Measurements from ENCODE around the gene SHH.

SHH gene

GRCh38 chr7:155786491-155786890, 25.8 kb downstream of the SHH start:
- ChIA-PET CTCF (interaction anchor here (0.6 to 0.7 kb wide), 3 partner anchors 92 to 643 kb away, joined by 3 to 5 read pairs (median 3); no protein-coding TSS in a partner anchor), POLR2A (no interaction called here)
- no peaks in the 10 kb centered on the region for H3K9me3 ChIP-seq (ENCODE audit: control insufficient read depth, insufficient read depth, low read depth, low read length)
- no peaks in the 10 kb centered on the region for H3K4me1 ChIP-seq (ENCODE audit: control insufficient read depth, insufficient read depth, low read length)
- H3K36me3 ChIP-seq (ENCODE audit: control insufficient read depth in 2 of 2, insufficient read depth in 1 of 2, low read length in 2 of 2), result peaks cover 0 to 28% of the 10 kb centered on the region in 2 experiments; a peak in 1 of 3 replicates
- no peak overlapping the region for H3K27ac ChIP-seq (ENCODE audit: extremely low read depth, low read depth, low read length)
- TF ChIP-seq ZNF335 (tag by site-specific recombination; conservative IDR thresholded peaks at IDR 0.05), result no peak
- no peak for TF ChIP-seq ZNF585B (tag by site-specific recombination; IDR thresholded peaks at IDR 0.05)
- no peak overlapping the region for H3K4me3 ChIP-seq (ENCODE audit: low read depth, low read length)

DNA sequence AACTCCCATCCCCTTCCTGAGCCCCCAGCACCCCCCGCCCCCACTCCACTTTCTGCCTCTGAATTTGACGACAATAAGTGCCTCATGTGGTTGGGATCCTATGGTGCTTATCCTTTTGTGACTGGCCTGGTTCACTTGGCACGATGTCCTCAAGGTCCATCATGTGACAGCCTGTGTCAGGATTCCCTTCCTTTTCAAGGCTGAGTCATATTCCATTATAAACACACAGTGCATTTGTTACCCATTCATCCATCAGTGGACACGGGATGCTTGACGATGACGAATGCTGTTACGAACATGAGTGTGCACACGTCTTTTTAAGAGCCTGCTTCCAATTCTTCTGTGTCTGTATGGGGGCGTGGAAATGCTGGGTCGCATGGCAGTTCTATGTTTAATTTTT, 26.7 kb downstream of the SHH start:
- POLR2A ChIA-PET, result no interaction called here
- CTCF ChIA-PET, result no interaction called here
- Histone ChIP-seq H3K4me1 (ENCODE audit: control insufficient read depth, insufficient read depth, low read length) (no peaks in the 10 kb centered on the region), H3K36me3 (ENCODE audit: control insufficient read depth in 2 of 2, insufficient read depth in 1 of 2, low read length in 2 of 2) (peaks cover 0 to 38% of the 10 kb centered on the region in 2 experiments; a peak in 1 of 3 replicates), H3K27ac (ENCODE audit: extremely low read depth, low read depth, low read length) (no peak overlapping the region), H3K9me3 (ENCODE audit: control insufficient read depth, insufficient read depth, low read depth, low read length) (no peaks in the 10 kb centered on the region), H3K4me3 (ENCODE audit: low read depth, low read length) (no peak overlapping the region)
- TF ChIP-seq ZNF133 (tag by site-specific recombination; IDR thresholded peaks at IDR 0.05) (no peak), OVOL3 (tag by site-specific recombination; IDR thresholded peaks at IDR 0.05) (no peak), ZNF391 (tag by site-specific recombination; IDR thresholded peaks at IDR 0.05; ENCODE audit: borderline replicate concordance, low read depth) (no peak), ZNF146 (tag by site-specific recombination; IDR thresholded peaks at IDR 0.05) (peak; percentile 89), ZNF37A (tag by site-specific recombination; IDR thresholded peaks at IDR 0.05) (no peak)
- TF ChIP-seq, protein P1, sequence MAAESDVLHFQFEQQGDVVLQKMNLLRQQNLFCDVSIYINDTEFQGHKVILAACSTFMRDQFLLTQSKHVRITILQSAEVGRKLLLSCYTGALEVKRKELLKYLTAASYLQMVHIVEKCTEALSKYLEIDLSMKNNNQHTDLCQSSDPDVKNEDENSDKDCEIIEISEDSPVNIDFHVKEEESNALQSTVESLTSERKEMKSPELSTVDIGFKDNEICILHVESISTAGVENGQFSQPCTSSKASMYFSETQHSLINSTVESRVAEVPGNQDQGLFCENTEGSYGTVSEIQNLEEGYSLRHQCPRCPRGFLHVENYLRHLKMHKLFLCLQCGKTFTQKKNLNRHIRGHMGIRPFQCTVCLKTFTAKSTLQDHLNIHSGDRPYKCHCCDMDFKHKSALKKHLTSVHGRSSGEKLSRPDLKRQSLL (tag by site-specific recombination; IDR thresholded peaks at IDR 0.05), result no peak

DNA sequence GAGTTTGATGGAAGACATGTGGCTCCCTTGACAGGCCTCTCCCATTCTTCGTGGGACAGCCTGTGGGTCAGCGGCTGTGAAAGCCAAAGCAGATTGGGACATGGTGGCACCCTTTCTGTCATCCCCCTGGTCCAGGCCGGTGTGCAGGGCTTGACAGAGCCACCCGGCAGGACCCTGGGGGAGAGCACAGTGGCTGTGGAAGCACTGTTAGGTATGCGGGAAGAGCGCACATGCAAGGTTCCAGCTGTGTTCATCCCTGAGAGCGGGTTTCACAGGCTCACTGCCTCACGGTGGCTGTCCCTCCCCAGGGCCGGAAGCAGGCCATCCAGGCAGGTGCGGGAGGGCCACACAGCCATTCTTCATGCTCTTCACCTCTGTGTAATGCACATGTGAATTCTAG, 29.8 kb downstream of the SHH start:
- POLR2A ChIA-PET, result no interaction called here
- TF ChIP-seq ZNF354C (tag by site-specific recombination; IDR thresholded peaks at IDR 0.05; ENCODE audit: borderline replicate concordance, low read depth) (no peak), ZNF302 (tag by site-specific recombination; IDR thresholded peaks at IDR 0.05; ENCODE audit: low read depth) (no peak), ZNF488 (tag by site-specific recombination; IDR thresholded peaks at IDR 0.05) (no peak), ZNF670 (tag by site-specific recombination; IDR thresholded peaks at IDR 0.05; ENCODE audit: low read depth) (no peak), ZBTB10 (tag by site-specific recombination; IDR thresholded peaks at IDR 0.05) (no peak), ZNF155 (tag by site-specific recombination; IDR thresholded peaks at IDR 0.05) (no peak), ZBTB17 (tag by site-specific recombination; IDR thresholded peaks at IDR 0.05) (no peak), ZNF433 (tag by site-specific recombination; IDR thresholded peaks at IDR 0.05; ENCODE audit: low read depth) (no peak), ZNF280D (tag by site-specific recombination; IDR thresholded peaks at IDR 0.05) (no peak), ZNF311 (tag by site-specific recombination; IDR thresholded peaks at IDR 0.05; ENCODE audit: borderline replicate concordance) (no peak), ZBTB26 (tag by site-specific recombination; optimal IDR thresholded peaks at IDR 0.05) (no peak), GFI1B (tag by site-specific recombination; IDR thresholded peaks at IDR 0.05) (no peak)
- TF ChIP-seq, protein P2, sequence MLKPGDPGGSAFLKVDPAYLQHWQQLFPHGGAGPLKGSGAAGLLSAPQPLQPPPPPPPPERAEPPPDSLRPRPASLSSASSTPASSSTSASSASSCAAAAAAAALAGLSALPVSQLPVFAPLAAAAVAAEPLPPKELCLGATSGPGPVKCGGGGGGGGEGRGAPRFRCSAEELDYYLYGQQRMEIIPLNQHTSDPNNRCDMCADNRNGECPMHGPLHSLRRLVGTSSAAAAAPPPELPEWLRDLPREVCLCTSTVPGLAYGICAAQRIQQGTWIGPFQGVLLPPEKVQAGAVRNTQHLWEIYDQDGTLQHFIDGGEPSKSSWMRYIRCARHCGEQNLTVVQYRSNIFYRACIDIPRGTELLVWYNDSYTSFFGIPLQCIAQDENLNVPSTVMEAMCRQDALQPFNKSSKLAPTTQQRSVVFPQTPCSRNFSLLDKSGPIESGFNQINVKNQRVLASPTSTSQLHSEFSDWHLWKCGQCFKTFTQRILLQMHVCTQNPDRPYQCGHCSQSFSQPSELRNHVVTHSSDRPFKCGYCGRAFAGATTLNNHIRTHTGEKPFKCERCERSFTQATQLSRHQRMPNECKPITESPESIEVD (tag by site-specific recombination; IDR thresholded peaks at IDR 0.05), result no peak

More for the DNA sequence above, 29.8 kb downstream of the SHH start:
- peaks cover 0 to 62% of the 10 kb centered on the region in 2 experiments; a peak in 1 of 3 replicates for H3K36me3 ChIP-seq (ENCODE audit: control insufficient read depth in 2 of 2, insufficient read depth in 1 of 2, low read length in 2 of 2)
- no peaks in the 10 kb centered on the region for H3K4me1 ChIP-seq (ENCODE audit: control insufficient read depth, insufficient read depth, low read length)
- H3K9me3 ChIP-seq (ENCODE audit: control insufficient read depth, insufficient read depth, low read depth, low read length), result no peaks in the 10 kb centered on the region
- CTCF ChIA-PET, result no interaction called here
- H3K4me3 ChIP-seq (ENCODE audit: low read depth, low read length), result no peak overlapping the region
- no peak overlapping the region for H3K27ac ChIP-seq (ENCODE audit: extremely low read depth, low read depth, low read length)
